Liver (tissue), 9 donors: ENCODE results near the gene POLR2L. TPM values are rescaled to one million over a fixed set of nuclear protein-coding genes. Genes with fewer than 3 reads are reported as not detected.

Source experiments
- DNase-seq: peaks from one replicate; pipeline ENCODE4 v3.0.0-alpha.2; 2017; ENCODE audit warnings: low spot score
- H3K27ac ChIP-seq, 2 donors: one replicate each; pipeline ENCODE4 v1.7.0; 2013; ENCODE audit warnings: inconsistent platforms in 2 of 2, low read length in 2 of 2, control low read depth in 1 of 2, low read depth in 1 of 2, mild to moderate bottlenecking in 1 of 2
- H3K27me3 ChIP-seq, 4 donors: one replicate each; pipeline versions ENCODE4 v1.6.1 to v1.7.0; 2013; ENCODE audit warnings: low read length in 3 of 4, inconsistent platforms in 1 of 4, mild to moderate bottlenecking in 1 of 4, moderate library complexity in 1 of 4; ENCODE audit not compliant: control insufficient read depth in 4 of 4, insufficient read depth in 4 of 4
- H3K36me3 ChIP-seq, 4 donors: one replicate each; pipeline versions ENCODE4 v1.6.1 to v1.7.0; 2013; ENCODE audit warnings: low read length in 3 of 4, mild to moderate bottlenecking in 3 of 4, low read depth in 1 of 4, moderate library complexity in 1 of 4; ENCODE audit not compliant: control insufficient read depth in 4 of 4, insufficient read depth in 3 of 4
- H3K4me1 ChIP-seq, 4 donors: one replicate each; pipeline versions ENCODE4 v1.6.1 to v1.7.0; 2013; ENCODE audit warnings: low read length in 3 of 4, mild to moderate bottlenecking in 3 of 4, moderate library complexity in 1 of 4; ENCODE audit not compliant: control insufficient read depth in 4 of 4, insufficient read depth in 4 of 4
- H3K4me3 ChIP-seq, 3 donors: one replicate each; pipeline versions ENCODE4 v1.6.1 to v1.7.0; 2013; ENCODE audit warnings: low read length in 3 of 3, control low read depth in 1 of 3, low read depth in 1 of 3, mild to moderate bottlenecking in 1 of 3
- H3K9ac ChIP-seq, 2 donors: one replicate each; pipeline ENCODE4 v1.7.0; 2013; ENCODE audit warnings: low read length in 2 of 2, mild to moderate bottlenecking in 2 of 2, moderate library complexity in 2 of 2, control low read depth in 1 of 2, low read depth in 1 of 2
- H3K9me3 ChIP-seq, 4 donors: one replicate each; pipeline versions ENCODE4 v1.6.1 to v1.7.0; 2013; ENCODE audit warnings: low read length in 3 of 4; ENCODE audit not compliant: control insufficient read depth in 4 of 4
- ATF3 ChIP-seq: IDR thresholded peaks from 2 replicates; pipeline ENCODE4 v1.6.1; 2016; ENCODE audit warnings: antibody characterized with exemption
- CTCF ChIP-seq: fragments of 150-350 bp; IDR thresholded peaks from 2 replicates; pipeline ENCODE4 v1.5.1; 2017; ENCODE audit warnings: improper control_type of control experiment, low read depth, low read length; ENCODE audit not compliant: missing input control
- EGR1 ChIP-seq, 2 donors: IDR thresholded peaks; 2 replicates each; pipeline ENCODE4 v1.6.1; 2016 to 2018; ENCODE audit warnings: antibody characterized with exemption in 2 of 2, low read depth in 2 of 2
- FOXA1 ChIP-seq: IDR thresholded peaks from 2 replicates; pipeline ENCODE4 v1.6.1; 2016; ENCODE audit warnings: antibody characterized with exemption
- FOXA2 ChIP-seq: IDR thresholded peaks from 2 replicates; pipeline ENCODE4 v1.6.1; 2016; ENCODE audit warnings: antibody characterized with exemption
- GABPA ChIP-seq, 2 donors: IDR thresholded peaks in 1 of 2; conservative IDR thresholded peaks in 1 of 2; 2 replicates each; pipeline ENCODE4 v1.6.1; 2016; ENCODE audit warnings: antibody characterized with exemption in 2 of 2, mild to moderate bottlenecking in 1 of 2, moderate library complexity in 1 of 2
- HNF4A ChIP-seq, 2 donors: conservative IDR thresholded peaks; 2 replicates each; pipeline ENCODE4 v1.6.1; 2016; ENCODE audit warnings: antibody characterized with exemption in 2 of 2, mild to moderate bottlenecking in 2 of 2
- HNF4G ChIP-seq: IDR thresholded peaks from 2 replicates; pipeline ENCODE4 v1.6.1; 2016; ENCODE audit warnings: antibody characterized with exemption
- JUND ChIP-seq, 2 donors: IDR thresholded peaks; 2 replicates each; pipeline ENCODE4 v1.6.1; 2016; ENCODE audit warnings: antibody characterized with exemption in 2 of 2
- MAX ChIP-seq: IDR thresholded peaks from 2 replicates; pipeline ENCODE4 v1.6.1; 2016; ENCODE audit warnings: antibody characterized with exemption
- NR2F2 ChIP-seq: IDR thresholded peaks from 2 replicates; pipeline ENCODE4 v1.6.1; 2016; ENCODE audit warnings: antibody characterized with exemption
- RAD21 ChIP-seq, 2 donors: IDR thresholded peaks; 2 replicates each; pipeline ENCODE4 v1.6.1; 2016; ENCODE audit warnings: antibody characterized with exemption in 2 of 2, mild to moderate bottlenecking in 2 of 2
- REST ChIP-seq: IDR thresholded peaks from 2 replicates; pipeline ENCODE4 v1.6.1; 2016; ENCODE audit warnings: antibody characterized with exemption, mild to moderate bottlenecking
- RXRA ChIP-seq, 2 donors: IDR thresholded peaks; 2 replicates each; pipeline ENCODE4 v1.6.1; 2017 to 2018; ENCODE audit warnings: antibody characterized with exemption in 2 of 2, mild to moderate bottlenecking in 1 of 2
- SP1 ChIP-seq: IDR thresholded peaks from 2 replicates; pipeline ENCODE4 v1.6.1; 2018; ENCODE audit warnings: antibody characterized with exemption, mild to moderate bottlenecking
- TAF1 ChIP-seq: conservative IDR thresholded peaks from 2 replicates; pipeline ENCODE4 v1.6.1; 2016; ENCODE audit warnings: antibody characterized with exemption, mild to moderate bottlenecking
- YY1 ChIP-seq: IDR thresholded peaks from 2 replicates; pipeline ENCODE4 v1.6.1; 2016; ENCODE audit warnings: antibody characterized with exemption, mild to moderate bottlenecking
- ZBTB33 ChIP-seq: IDR thresholded peaks from 2 replicates; pipeline ENCODE4 v1.6.1; 2016; ENCODE audit warnings: antibody characterized with exemption
- WGBS: extraction: QIAGEN DNeasy Blood & Tissue Kit; methylation state at CpG from one replicate; pipeline ENCODE4 v1.1.7; 2013; 5-methylcytosine and 5-hydroxymethylcytosine counted together
- polyA plus RNA-seq, 2 donors: library from polyadenylated mRNA; stranded (reverse) in 1 of 2; unstranded in 1 of 2; fragments of 200-250 nt in 1 of 2; fragments of >200 nt in 1 of 2; fragmentation: Nextera tagmentation in 1 of 2; extraction: Ambion mirVana in 1 of 2; gene quantifications; one replicate each; pipeline versions ENCODE4 v1.2.1 to v1.2.3, GENCODE V29; 2013 to 2015
- total RNA-seq, 2 donors: library from RNA; depleted of rRNA; stranded (reverse); fragments of >200 nt; gene quantifications; one replicate each; pipeline ENCODE4 v1.2.3, GENCODE V29; 2014
- donor health status: healthy.
- donor health status: healthy.
- donor health status: healthy.
- donor health status: healthy.
- donor health status: healthy.

The POLR2L gene
- total and polyA plus RNA-seq, 4 donors, result 28.1 to 230 (median 106) TPM

GRCh38 chr11:844693-845644, 2.6 kb upstream of the POLR2L start:
- peak; percentile 79 for DNase-seq
- Histone ChIP-seq H3K4me1 (peaks cover 18 to 61% (median 36%) of the 10 kb centered on the region in 4 donors), H3K27me3 (peaks cover 0 to 3% (median 0%) of the 10 kb centered on the region in 4 donors), H3K4me3 (peak overlapping the region in 1 of 3 donors; percentile 96), H3K9ac (no peak overlapping the region), H3K27ac (peak overlapping the region; percentile 76 to 90), H3K9me3 (no peaks in the 10 kb centered on the region), H3K36me3 (peaks cover 0 to 2% (median under 1%) of the 10 kb centered on the region in 4 donors)
- TF ChIP-seq HNF4A (conservative IDR thresholded peaks at IDR 0.05), result peak in 1 of 2 donors; percentile 20
- TF ChIP-seq GABPA (IDR thresholded peaks at IDR 0.05 in 1 of 2, conservative IDR thresholded peaks at IDR 0.05 in 1 of 2), result no peak
- peak; percentile 51 for TF ChIP-seq NR2F2
- peak; percentile 55 to 58 for TF ChIP-seq RXRA (IDR thresholded peaks at IDR 0.05)
- TF ChIP-seq SP1, result peak; percentile 7
- TF ChIP-seq EGR1 (IDR thresholded peaks at IDR 0.05; ENCODE audit: low read depth in 2 of 2), result no peak
- WGBS, result 41% methylated on average over 31 of the region's 31 CpGs

- TF ChIP-seq FOXA1 (peak; percentile 17), MAX (peak; percentile 62), HNF4G (no peak), ZBTB33 (no peak), ATF3 (no peak), FOXA2 (no peak), EGR1 (IDR thresholded peaks at IDR 0.05; ENCODE audit: low read depth in 2 of 2) (no peak), SP1 (peak; percentile 73), JUND (IDR thresholded peaks at IDR 0.05) (peak in 1 of 2 donors; percentile 10), HNF4A (conservative IDR thresholded peaks at IDR 0.05) (peak in 1 of 2 donors; percentile 46), CTCF (no peak), RXRA (IDR thresholded peaks at IDR 0.05) (peak; percentile 76 to 82), NR2F2 (peak; percentile 98), YY1 (no peak), RAD21 (IDR thresholded peaks at IDR 0.05) (no peak), TAF1 (no peak), REST (peak; percentile 62), GABPA (IDR thresholded peaks at IDR 0.05 in 1 of 2, conservative IDR thresholded peaks at IDR 0.05 in 1 of 2) (peak in 1 of 2 donors; percentile 82)
- Histone ChIP-seq H3K36me3 (peaks cover 0 to 10% (median 4%) of the 10 kb centered on the region in 4 donors), H3K27me3 (peaks cover 0 to 3% (median 0%) of the 10 kb centered on the region in 4 donors), H3K9me3 (no peaks in the 10 kb centered on the region), H3K9ac (no peak overlapping the region), H3K27ac (peak overlapping the region; percentile 76 to 90), H3K4me1 (peaks cover 18 to 58% (median 35%) of the 10 kb centered on the region in 4 donors), H3K4me3 (peak overlapping the region; percentile 32 to 97 (median 96))
- DNase-seq, result peak; percentile 72
- 9% methylated on average over 25 of the region's 25 CpGs for WGBS
Measured at GRCh38 chr11:843818-844692, 1.7 kb upstream of the POLR2L start.
